HCT116 (cell line): ENCODE measurements around the gene USP17L18.
"Not testable (repeated sequence)": the region's sequence is repeated elsewhere in the genome, so short reads cannot be mapped to it uniquely, and the experiment has no call there.

Experiments used
- CEBPB ChIP-seq: IDR thresholded peaks from 2 replicates; pipeline ENCODE4 v1.6.1; 2012; ENCODE audit warnings: low read depth
- CTCF ChIP-seq, 3 experiments: fragments of 200-600 bp in 1 of 3; sonication (generic) in 1 of 3; IDR thresholded peaks in 2 of 3; conservative IDR thresholded peaks in 1 of 3; 2 replicates each; pipeline ENCODE4 v1.5.1; 2012 to 2017; ENCODE audit warnings: low read depth in 2 of 3, low read length in 2 of 3, antibody characterized with exemption in 1 of 3, borderline replicate concordance in 1 of 3, control low read depth in 1 of 3, mild to moderate bottlenecking in 1 of 3, mixed read lengths in 1 of 3, mixed run types in 1 of 3, moderate library complexity in 1 of 3; ENCODE audit not compliant: insufficient read depth in 1 of 3
- EGR1 ChIP-seq: IDR thresholded peaks from 2 replicates; pipeline ENCODE4 v1.6.1; 2012; ENCODE audit warnings: low read depth
- EZH2 ChIP-seq: fragments of 200-600 bp; sonication (generic); IDR thresholded peaks from 2 replicates; pipeline ENCODE4 v1.6.1; 2017; ENCODE audit warnings: antibody characterized with exemption, mixed run types
- EZH2phosphoT487 ChIP-seq: fragments of 200-600 bp; IDR thresholded peaks from 2 replicates; pipeline ENCODE4 v1.6.1; 2018; ENCODE audit warnings: antibody characterized with exemption, borderline replicate concordance
- JUND ChIP-seq: IDR thresholded peaks from 2 replicates; pipeline ENCODE4 v1.6.1; 2012
- POLR2A ChIP-seq: IDR thresholded peaks from 2 replicates; pipeline ENCODE4 v1.7.0; 2011; ENCODE audit warnings: borderline replicate concordance; ENCODE audit not compliant: insufficient read depth, insufficient read length; ENCODE audit errors: extremely low read depth
- POLR2AphosphoS5 ChIP-seq: IDR thresholded peaks from 2 replicates; pipeline ENCODE4 v1.6.1; 2011; ENCODE audit warnings: mild to moderate bottlenecking, low read depth, low read length, moderate library complexity
- SIN3A ChIP-seq: IDR thresholded peaks from 2 replicates; pipeline ENCODE4 v1.6.1; 2012; ENCODE audit warnings: low read depth
- ZBTB33 ChIP-seq: IDR thresholded peaks from 2 replicates; pipeline ENCODE4 v1.6.1; 2011; ENCODE audit warnings: mild to moderate bottlenecking, low read length, moderate library complexity; ENCODE audit not compliant: insufficient replicate concordance; ENCODE audit errors: extremely low read depth
- ZNF274 ChIP-seq: fragments of 200-500 bp; sonication (Bioruptor generic); IDR thresholded peaks from 2 replicates; pipeline ENCODE4 v1.6.1; 2014; ENCODE audit warnings: mild to moderate bottlenecking, low read depth, low read length, inconsistent platforms

- not testable (repeated sequence) for TF ChIP-seq JUND; EGR1; POLR2AphosphoS5; ZNF274; CTCF (IDR thresholded peaks at IDR 0.05 in 2 of 3, conservative IDR thresholded peaks at IDR 0.05 in 1 of 3; ENCODE audit: borderline replicate concordance in 1 of 3, insufficient read depth in 1 of 3, low read depth in 2 of 3, low read length in 2 of 3); POLR2A; EZH2phosphoT487; EZH2; SIN3A; ZBTB33; CEBPB
Measured at GRCh38 chr4:9267319-9267718, 18.9 kb downstream of the USP17L18 start, which contains the start of gene USP17L22.
